ENCODE data around the gene TIMM13.

DNA sequence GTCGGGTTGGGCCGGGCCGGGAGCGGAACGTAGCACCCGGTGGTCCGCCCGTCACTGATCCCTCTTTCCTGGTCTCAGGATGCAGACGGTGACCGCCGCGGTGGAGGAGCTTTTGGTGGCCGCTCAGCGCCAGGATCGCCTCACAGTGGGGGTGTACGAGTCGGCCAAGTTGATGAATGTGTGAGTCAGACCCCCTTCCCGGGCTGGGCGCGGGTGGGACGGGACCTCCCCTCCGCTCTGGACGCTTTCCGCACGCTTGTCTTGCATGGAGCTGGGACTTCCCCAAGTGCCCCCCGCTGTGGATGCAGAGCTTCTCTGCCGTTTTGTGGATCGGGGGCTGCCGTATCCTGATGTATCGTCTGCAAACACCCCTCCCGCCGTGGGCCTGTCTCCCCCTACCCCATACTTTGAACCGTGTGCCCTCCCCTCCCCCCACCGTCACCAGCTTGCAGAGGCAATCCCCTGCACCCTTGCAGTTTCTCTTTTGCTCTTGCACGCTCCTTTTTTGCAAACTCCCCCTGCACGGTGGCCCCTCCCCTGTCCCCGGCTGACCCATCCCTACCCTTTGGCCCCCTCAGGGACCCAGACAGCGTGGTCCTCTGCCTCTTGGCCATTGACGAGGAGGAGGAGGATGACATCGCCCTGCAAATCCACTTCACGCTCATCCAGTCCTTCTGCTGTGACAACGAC is 49.2 kb upstream of the TIMM13 start:
- TF ChIP-seq, protein P1, sequence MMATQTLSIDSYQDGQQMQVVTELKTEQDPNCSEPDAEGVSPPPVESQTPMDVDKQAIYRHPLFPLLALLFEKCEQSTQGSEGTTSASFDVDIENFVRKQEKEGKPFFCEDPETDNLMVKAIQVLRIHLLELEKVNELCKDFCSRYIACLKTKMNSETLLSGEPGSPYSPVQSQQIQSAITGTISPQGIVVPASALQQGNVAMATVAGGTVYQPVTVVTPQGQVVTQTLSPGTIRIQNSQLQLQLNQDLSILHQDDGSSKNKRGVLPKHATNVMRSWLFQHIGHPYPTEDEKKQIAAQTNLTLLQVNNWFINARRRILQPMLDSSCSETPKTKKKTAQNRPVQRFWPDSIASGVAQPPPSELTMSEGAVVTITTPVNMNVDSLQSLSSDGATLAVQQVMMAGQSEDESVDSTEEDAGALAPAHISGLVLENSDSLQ (IDR thresholded peaks at IDR 0.05): no peak
- TF ChIP-seq SUZ12 (IDR thresholded peaks at IDR 0.05): no peak
- no peak for TF ChIP-seq TARDBP (IDR thresholded peaks at IDR 0.05)
- no peak for TF ChIP-seq HDGF (IDR thresholded peaks at IDR 0.05; ENCODE audit: borderline replicate concordance)
- no peak for TF ChIP-seq FOXM1 (IDR thresholded peaks at IDR 0.05; ENCODE audit: borderline replicate concordance)
- TF ChIP-seq SP1 (IDR thresholded peaks at IDR 0.05): no peak
- no peak for TF ChIP-seq NFRKB (IDR thresholded peaks at IDR 0.05)
- TF ChIP-seq BHLHE40 (IDR thresholded peaks at IDR 0.05; ENCODE audit: borderline replicate concordance): no peak
- TF ChIP-seq ELF4 (IDR thresholded peaks at IDR 0.05): no peak
- no peak for TF ChIP-seq CTBP1 (IDR thresholded peaks at IDR 0.05; ENCODE audit: borderline replicate concordance)
- TF ChIP-seq LEF1 (IDR thresholded peaks at IDR 0.05; ENCODE audit: borderline replicate concordance): no peak; the same call in 1 of the 2 replicates
- no peak for TF ChIP-seq ARNT (IDR thresholded peaks at IDR 0.05)

All from HEK293T (cell line).